Cardiac muscle cell (in vitro differentiated cells and primary cell): ENCODE measurements around the gene PTPRM. TPM values are rescaled to one million over a fixed set of nuclear protein-coding genes. Genes with fewer than 3 reads are reported as not detected.

Source experiments
- DNase-seq, 2 donors: peaks; one replicate each; pipeline versions ENCODE4 v3.0.0 to v3.0.0-alpha.2; 2010 to 2017; ENCODE audit warnings: low read depth in 1 of 2, low spot score in 1 of 2
- H3K27ac ChIP-seq: fragments of 200-600 bp; sonication (generic); 2 replicates; pipeline ENCODE4 v1.5.1; 2016
- H3K27me3 ChIP-seq: fragments of 200-600 bp; sonication (generic); 2 replicates; pipeline ENCODE4 v1.6.0; 2016; ENCODE audit warnings: control low read depth
- H3K36me3 ChIP-seq: fragments of 200-600 bp; sonication (generic); 2 replicates; pipeline ENCODE4 v1.5.1; 2016; ENCODE audit warnings: control low read depth
- H3K4me1 ChIP-seq: fragments of 200-600 bp; sonication (generic); 2 replicates; pipeline ENCODE4 v1.8.1; 2017; ENCODE audit warnings: low read depth, mild to moderate bottlenecking, mixed run types
- H3K4me3 ChIP-seq: fragments of 200-600 bp; sonication (generic); 2 replicates; pipeline ENCODE4 v1.5.1; 2016; ENCODE audit warnings: mild to moderate bottlenecking
- H3K9me3 ChIP-seq: fragments of 200-600 bp; sonication (generic); 2 replicates; pipeline ENCODE4 v1.5.1; 2017; ENCODE audit warnings: low read depth, mild to moderate bottlenecking, control low read depth
- CTCF ChIP-seq: IDR thresholded peaks from 2 replicates; pipeline ENCODE4 v1.5.1; 2012; ENCODE audit warnings: low read depth, mild to moderate bottlenecking, low read length
- polyA plus RNA-seq: library from polyadenylated mRNA; unstranded; fragments of >200 nt; fragmentation: Nextera tagmentation; extraction: Ambion mirVana; gene quantifications from 2 replicates; pipeline ENCODE4 v1.2.1, GENCODE V29; 2016
- total RNA-seq: library from RNA; depleted of rRNA; stranded (reverse); fragments of >200 nt; gene quantifications from 2 replicates; pipeline ENCODE4 v1.2.3, GENCODE V29; 2016

PTPRM gene
- total and polyA plus RNA-seq, 2 experiments from 2014 or later = 26.5 to 48.8 TPM

GRCh38 chr18:7737550-7737949, 170.4 kb downstream of the PTPRM start:
- no peaks in the 10 kb centered on the region for H3K9me3 ChIP-seq
- H3K27me3 ChIP-seq = no peaks in the 10 kb centered on the region
- H3K27ac ChIP-seq = no peak overlapping the region
- H3K4me3 ChIP-seq = no peak overlapping the region
- H3K4me1 ChIP-seq = peaks cover 26% of the 10 kb centered on the region
- DNase-seq = no peak
- TF ChIP-seq CTCF = no peak
- H3K36me3 ChIP-seq = no peaks in the 10 kb centered on the region

GRCh38 chr18:7740821-7741220, 173.7 kb downstream of the PTPRM start:
- DNase-seq = peak in 1 of 2 donors; percentile 56
- no peak for TF ChIP-seq CTCF
- no peaks in the 10 kb centered on the region for H3K36me3 ChIP-seq
- peaks cover 13% of the 10 kb centered on the region for H3K4me1 ChIP-seq
- no peaks in the 10 kb centered on the region for H3K27me3 ChIP-seq
- H3K27ac ChIP-seq = peak overlapping the region; percentile 48
- no peak overlapping the region for H3K4me3 ChIP-seq
- H3K9me3 ChIP-seq = no peaks in the 10 kb centered on the region

- no peak overlapping the region for H3K4me3 ChIP-seq
- H3K27ac ChIP-seq = peak overlapping the region; percentile 48
- no peak for DNase-seq
- peaks cover 11% of the 10 kb centered on the region for H3K4me1 ChIP-seq
- no peaks in the 10 kb centered on the region for H3K36me3 ChIP-seq
- H3K9me3 ChIP-seq = no peaks in the 10 kb centered on the region
- TF ChIP-seq CTCF = no peak
- no peaks in the 10 kb centered on the region for H3K27me3 ChIP-seq
Observed at GRCh38 chr18:7741640-7742039, 174.5 kb downstream of the PTPRM start.

- H3K9me3 ChIP-seq = no peaks in the 10 kb centered on the region
- H3K4me1 ChIP-seq = peaks cover 11% of the 10 kb centered on the region
- no peak for DNase-seq
- H3K27ac ChIP-seq = no peak overlapping the region
- H3K36me3 ChIP-seq = no peaks in the 10 kb centered on the region
- no peak for TF ChIP-seq CTCF
- no peaks in the 10 kb centered on the region for H3K27me3 ChIP-seq
- no peak overlapping the region for H3K4me3 ChIP-seq
Observed at GRCh38 chr18:7742224-7742623, 175.1 kb downstream of the PTPRM start.

- H3K27me3 ChIP-seq = no peaks in the 10 kb centered on the region
- no peaks in the 10 kb centered on the region for H3K36me3 ChIP-seq
- H3K27ac ChIP-seq = no peak overlapping the region
- no peak overlapping the region for H3K4me3 ChIP-seq
- H3K9me3 ChIP-seq = no peaks in the 10 kb centered on the region
- peaks cover 14% of the 10 kb centered on the region for H3K4me1 ChIP-seq
- peak in 1 of 2 donors; percentile 27 for DNase-seq
- TF ChIP-seq CTCF = no peak
Observed at GRCh38 chr18:7743256-7743655, 176.1 kb downstream of the PTPRM start.

- TF ChIP-seq CTCF = no peak
- Histone ChIP-seq H3K4me1 (peaks cover 40% of the 10 kb centered on the region), H3K36me3 (no peaks in the 10 kb centered on the region), H3K9me3 (no peaks in the 10 kb centered on the region), H3K27me3 (no peaks in the 10 kb centered on the region), H3K4me3 (no peak overlapping the region), H3K27ac (no peak overlapping the region)
- no peak for DNase-seq
Observed at GRCh38 chr18:7746106-7746505, 179.0 kb downstream of the PTPRM start.
